SU-DHL-6 (cell line): ENCODE measurements around the gene PTPRG.

ENCODE experiments used
- H2AFZ ChIP-seq: fragments of 200-600 bp; sonication (generic); 2 replicates; pipeline ENCODE4 v1.6.1; 2014; ENCODE audit warnings: low read depth, mild to moderate bottlenecking, moderate library complexity, mixed read lengths, antibody characterized with exemption, low read length; ENCODE audit not compliant: severe bottlenecking
- H3F3A ChIP-seq: fragments of 200-600 bp; shearing (Covaris generic); 2 replicates; pipeline ENCODE4 v1.6.0; 2016; ENCODE audit warnings: antibody characterized with exemption, mild to moderate bottlenecking; ENCODE audit not compliant: insufficient read depth
- H3K27ac ChIP-seq: fragments of 200-600 bp; sonication (generic); 2 replicates; pipeline ENCODE4 v1.5.1; 2016; ENCODE audit warnings: low read depth, mild to moderate bottlenecking, low read length, moderate library complexity, mixed read lengths
- H3K27me3 ChIP-seq: fragments of 200-600 bp; sonication (generic), shearing (Covaris generic); 2 replicates; pipeline ENCODE4 v1.6.0; 2014; ENCODE audit warnings: mild to moderate bottlenecking, low read length
- H3K36me3 ChIP-seq: fragments of 200-600 bp; sonication (generic); 2 replicates; pipeline ENCODE4 v1.6.1; 2014; ENCODE audit warnings: mild to moderate bottlenecking, low read length, mixed read lengths
- H3K4me2 ChIP-seq: fragments of 300-600, 200-600 bp; shearing (Covaris generic), sonication (generic); 2 replicates; pipeline ENCODE4 v1.6.0; 2014; ENCODE audit warnings: low read length, low read depth, mild to moderate bottlenecking; ENCODE audit not compliant: poor library complexity, severe bottlenecking
- H3K4me3 ChIP-seq: fragments of 200-600 bp; sonication (generic); 2 replicates; pipeline ENCODE4 v1.5.1; 2014; ENCODE audit warnings: antibody characterized with exemption, low read length, mild to moderate bottlenecking, mixed read lengths; ENCODE audit not compliant: insufficient read depth, poor library complexity, severe bottlenecking
- H3K79me2 ChIP-seq: fragments of 200-600 bp; sonication (generic); 2 replicates; pipeline ENCODE4 v1.6.1; 2014; ENCODE audit warnings: mild to moderate bottlenecking, low read length, moderate library complexity; ENCODE audit not compliant: insufficient read depth
- H3K9ac ChIP-seq: fragments of 200-600 bp; sonication (generic); 2 replicates; pipeline ENCODE4 v1.7.0; 2014; ENCODE audit warnings: mild to moderate bottlenecking, low read length
- H3K9me2 ChIP-seq: fragments of 200-600 bp; sonication (generic); replicated peaks from 2 replicates; pipeline ENCODE4 v1.6.1; 2014; ENCODE audit warnings: low read length; ENCODE audit not compliant: insufficient read depth
- H3K9me3 ChIP-seq: fragments of 200-600 bp; sonication (generic); 2 replicates; pipeline ENCODE4 v1.6.1; 2014; ENCODE audit warnings: low read length, mixed read lengths; ENCODE audit not compliant: insufficient read depth
- H4K20me1 ChIP-seq: fragments of 200-600 bp; sonication (generic); 2 replicates; pipeline ENCODE4 v1.6.1; 2014; ENCODE audit warnings: low read depth, mild to moderate bottlenecking, antibody characterized with exemption, low read length, moderate library complexity, mixed read lengths
- EZH2phosphoT487 ChIP-seq: fragments of 200-600 bp; sonication (generic), shearing (Covaris generic); conservative IDR thresholded peaks from 2 replicates; pipeline ENCODE4 v1.6.1; 2018; ENCODE audit warnings: mild to moderate bottlenecking, antibody characterized with exemption, low read length, moderate library complexity, mixed read lengths
- TF ChIP-seq, protein P1 (sequence below): fragments of 200-600 bp; sonication (generic); IDR thresholded peaks from one replicate; pipeline ENCODE4 v1.5.1; 2017; ENCODE audit warnings: antibody characterized with exemption, mild to moderate bottlenecking, low read length, moderate library complexity; ENCODE audit not compliant: insufficient read depth, poor library complexity, severe bottlenecking

The PTPRG gene

DNA sequence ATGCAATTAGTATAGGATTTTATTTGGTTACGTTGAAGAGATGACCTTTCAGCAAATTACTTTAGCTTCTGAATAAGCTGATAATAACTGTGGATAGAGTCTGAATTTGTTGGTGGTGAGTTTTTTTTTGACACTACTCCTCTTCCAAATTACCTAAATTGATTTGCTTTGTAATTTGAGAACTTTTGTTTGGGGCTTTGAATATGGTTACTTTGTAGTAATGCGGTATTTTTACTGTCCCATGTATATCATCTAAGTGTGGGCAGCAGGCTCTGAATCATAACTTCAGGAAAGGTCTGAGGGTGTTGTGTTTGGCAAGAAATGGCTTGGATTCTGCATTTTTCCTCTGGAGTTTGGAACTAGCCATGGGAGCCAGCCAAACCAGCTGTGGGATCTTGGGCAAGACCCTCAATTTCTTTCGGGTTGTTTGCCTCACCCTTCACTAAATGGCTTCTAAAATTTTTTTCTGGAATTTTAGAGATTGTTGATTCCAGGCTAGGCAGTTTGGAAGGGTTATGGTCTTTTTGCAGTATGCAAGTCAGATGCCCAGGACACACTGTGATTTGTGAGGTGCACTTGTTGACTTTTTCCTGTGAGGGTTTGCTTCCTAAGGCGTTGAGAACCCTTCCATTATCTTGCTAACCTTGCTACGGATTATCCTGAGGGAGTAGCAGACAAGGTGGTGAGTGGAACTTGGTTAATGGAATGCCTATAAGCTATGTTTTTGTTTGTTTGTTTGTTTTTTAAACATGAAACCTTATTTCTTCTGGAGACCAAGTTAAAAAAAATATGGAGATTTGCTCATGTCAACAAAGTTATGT lies 10.4 kb downstream of the PTPRG start:
- Histone ChIP-seq H3K4me2 (no peak overlapping the region), H3K27ac (no peak overlapping the region), H3F3A (no peaks in the 10 kb centered on the region), H3K79me2 (no peaks in the 10 kb centered on the region), H3K27me3 (no peaks in the 10 kb centered on the region), H3K9me3 (no peaks in the 10 kb centered on the region), H3K36me3 (no peaks in the 10 kb centered on the region), H4K20me1 (no peaks in the 10 kb centered on the region), H3K4me3 (no peak overlapping the region), H3K9me2 (no peaks in the 10 kb centered on the region), H2AFZ (no peak overlapping the region), H3K9ac (no peak overlapping the region)
- no peak for TF ChIP-seq EZH2phosphoT487
- TF ChIP-seq, protein P1, sequence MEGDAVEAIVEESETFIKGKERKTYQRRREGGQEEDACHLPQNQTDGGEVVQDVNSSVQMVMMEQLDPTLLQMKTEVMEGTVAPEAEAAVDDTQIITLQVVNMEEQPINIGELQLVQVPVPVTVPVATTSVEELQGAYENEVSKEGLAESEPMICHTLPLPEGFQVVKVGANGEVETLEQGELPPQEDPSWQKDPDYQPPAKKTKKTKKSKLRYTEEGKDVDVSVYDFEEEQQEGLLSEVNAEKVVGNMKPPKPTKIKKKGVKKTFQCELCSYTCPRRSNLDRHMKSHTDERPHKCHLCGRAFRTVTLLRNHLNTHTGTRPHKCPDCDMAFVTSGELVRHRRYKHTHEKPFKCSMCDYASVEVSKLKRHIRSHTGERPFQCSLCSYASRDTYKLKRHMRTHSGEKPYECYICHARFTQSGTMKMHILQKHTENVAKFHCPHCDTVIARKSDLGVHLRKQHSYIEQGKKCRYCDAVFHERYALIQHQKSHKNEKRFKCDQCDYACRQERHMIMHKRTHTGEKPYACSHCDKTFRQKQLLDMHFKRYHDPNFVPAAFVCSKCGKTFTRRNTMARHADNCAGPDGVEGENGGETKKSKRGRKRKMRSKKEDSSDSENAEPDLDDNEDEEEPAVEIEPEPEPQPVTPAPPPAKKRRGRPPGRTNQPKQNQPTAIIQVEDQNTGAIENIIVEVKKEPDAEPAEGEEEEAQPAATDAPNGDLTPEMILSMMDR: no peak

DNA sequence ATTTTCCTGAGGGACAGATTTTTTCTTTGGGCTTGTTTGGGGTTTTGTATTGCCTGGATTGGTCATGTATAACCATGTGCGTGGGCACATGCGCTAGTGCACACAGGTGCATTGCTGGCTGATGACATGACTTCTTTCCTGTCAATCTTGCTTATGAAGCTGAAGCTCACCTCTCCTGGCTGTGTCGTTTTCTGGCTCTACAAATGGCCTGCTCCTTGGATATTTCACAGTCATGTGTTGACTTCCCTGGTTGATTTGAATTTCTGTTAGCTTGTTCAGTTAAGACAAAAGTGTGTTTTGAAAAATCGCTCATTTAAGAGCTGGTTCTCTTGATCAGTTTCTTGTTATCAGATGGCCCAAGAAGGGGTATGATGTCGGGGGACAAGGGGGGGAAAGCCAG lies 11.5 kb downstream of the PTPRG start:
- H2AFZ ChIP-seq: no peak overlapping the region
- H3K9me3 ChIP-seq: no peaks in the 10 kb centered on the region
- H3K27me3 ChIP-seq: no peaks in the 10 kb centered on the region
- H3K4me2 ChIP-seq: no peak overlapping the region
- H3K9me2 ChIP-seq: no peaks in the 10 kb centered on the region
- no peak for TF ChIP-seq EZH2phosphoT487
- TF ChIP-seq, protein P1: no peak
- H3F3A ChIP-seq: no peaks in the 10 kb centered on the region
- no peak overlapping the region for H3K27ac ChIP-seq
- H3K36me3 ChIP-seq: no peaks in the 10 kb centered on the region
- H4K20me1 ChIP-seq: no peaks in the 10 kb centered on the region
- no peaks in the 10 kb centered on the region for H3K79me2 ChIP-seq
- no peak overlapping the region for H3K4me3 ChIP-seq
- H3K9ac ChIP-seq: no peak overlapping the region

DNA sequence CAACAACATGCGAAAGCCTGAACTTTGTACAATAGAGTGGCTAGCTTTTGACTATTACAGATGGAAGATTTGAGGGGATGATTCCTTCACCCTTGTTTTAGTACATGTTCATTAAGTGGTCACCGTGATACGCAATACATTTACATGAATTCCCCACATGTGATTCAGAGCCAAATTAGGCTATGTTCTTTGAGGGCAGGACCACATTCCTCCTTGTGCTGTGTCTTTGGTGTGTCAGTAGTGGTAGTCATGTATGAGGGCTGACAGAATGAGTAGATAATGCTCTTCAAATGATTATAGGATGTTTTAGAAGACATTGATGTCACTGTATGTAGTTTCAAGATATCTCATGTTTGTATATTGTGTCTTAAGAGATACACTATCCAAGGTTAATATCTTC lies 12.1 kb downstream of the PTPRG start:
- H3K9me2 ChIP-seq: no peaks in the 10 kb centered on the region

More for the DNA sequence above, 12.1 kb downstream of the PTPRG start:
- H3K9me3 ChIP-seq: no peaks in the 10 kb centered on the region
- H3K4me3 ChIP-seq: no peak overlapping the region
- no peak overlapping the region for H3K9ac ChIP-seq
- no peaks in the 10 kb centered on the region for H3F3A ChIP-seq
- H2AFZ ChIP-seq: no peak overlapping the region
- no peaks in the 10 kb centered on the region for H4K20me1 ChIP-seq
- H3K36me3 ChIP-seq: no peaks in the 10 kb centered on the region
- no peak overlapping the region for H3K4me2 ChIP-seq
- H3K27me3 ChIP-seq: no peaks in the 10 kb centered on the region
- TF ChIP-seq, protein P1: no peak
- no peak for TF ChIP-seq EZH2phosphoT487
- H3K27ac ChIP-seq: no peak overlapping the region
- no peaks in the 10 kb centered on the region for H3K79me2 ChIP-seq
